Left kidney (tissue), 2 donors: ENCODE results near the gene AP1S1. TPM values are rescaled to one million over a fixed set of nuclear protein-coding genes. Genes with fewer than 3 reads are reported as not detected.
"Not testable (repeated sequence)": the region's sequence is repeated elsewhere in the genome, so short reads cannot be mapped to it uniquely, and the experiment has no call there.

Experiments used
- DNase-seq: peaks from one replicate; pipeline ENCODE4 v3.0.0-alpha.2; 2013
- polyA plus RNA-seq: library from polyadenylated mRNA; unstranded; fragments of 120-200 nt; gene quantifications from one replicate; pipeline ENCODE4 v1.2.1, GENCODE V29; 2013; ENCODE audit not compliant: insufficient read length

The AP1S1 gene
- polyA plus RNA-seq, 1 donor: 66.7 TPM

GRCh38 chr7:101200504-101200861 lies 46.2 kb downstream of the AP1S1 start:
- DNase-seq: no peak

- DNase-seq: no peak
These were observed 46.8 kb downstream of the AP1S1 start, which contains the start of gene MOGAT3 for GRCh38 chr7:101200862-101201599. MOGAT3 (minus strand) TSS chr7:101201036; CDS start chr7:101200854, 182 bp downstream.

- no peak for DNase-seq
These were observed 47.7 kb downstream of the AP1S1 start for GRCh38 chr7:101201695-101202602.

- DNase-seq: no peak
These were observed 48.3 kb downstream of the AP1S1 start for GRCh38 chr7:101202603-101202918.

- DNase-seq: not testable (repeated sequence)
These were observed 49.8 kb downstream of the AP1S1 start for GRCh38 chr7:101203740-101204738.

- no peak for DNase-seq
These were observed 51.8 kb downstream of the AP1S1 start for GRCh38 chr7:101205901-101206664.

GRCh38 chr7:101206665-101207042 lies 52.4 kb downstream of the AP1S1 start:
- DNase-seq: no peak

- DNase-seq: no peak
These were observed 53.2 kb downstream of the AP1S1 start for GRCh38 chr7:101207459-101207858.

- no peak for DNase-seq
These were observed 54.5 kb downstream of the AP1S1 start for GRCh38 chr7:101208794-101209193.

- DNase-seq: no peak
These were observed 55.9 kb downstream of the AP1S1 start for GRCh38 chr7:101210143-101210542.

Other genes with a start within 250 kb of the AP1S1 start
- 1.2 TPM for gene MUC3A, start 204.9 kb upstream of the AP1S1 start, polyA plus RNA-seq
- gene MUC12, start 184.9 kb upstream of the AP1S1 start, polyA plus RNA-seq: 0.02 TPM
- gene MUC17, start 134.4 kb upstream of the AP1S1 start, polyA plus RNA-seq: not detected
- 19.9 TPM for gene TRIM56, start 69.0 kb upstream of the AP1S1 start, polyA plus RNA-seq
- gene SERPINE1, start 27.4 kb upstream of the AP1S1 start, polyA plus RNA-seq: 1.1 TPM
- 0.20 TPM for gene VGF, start 11.1 kb downstream of the AP1S1 start, polyA plus RNA-seq
- not detected for gene NAT16, start 25.8 kb downstream of the AP1S1 start, polyA plus RNA-seq
- gene MOGAT3, start 46.6 kb downstream of the AP1S1 start, polyA plus RNA-seq: 0.90 TPM
- gene PLOD3, start 63.1 kb downstream of the AP1S1 start, polyA plus RNA-seq: 50.1 TPM
- gene ZNHIT1, start 63.7 kb downstream of the AP1S1 start, polyA plus RNA-seq: 55.8 TPM
- gene CLDN15, start 83.3 kb downstream of the AP1S1 start, polyA plus RNA-seq: 12.1 TPM
- 130 TPM for gene FIS1, start 90.6 kb downstream of the AP1S1 start, polyA plus RNA-seq
- gene IFT22, start 167.3 kb downstream of the AP1S1 start, polyA plus RNA-seq: 69.8 TPM
- 22.5 TPM for gene COL26A1, start 208.4 kb downstream of the AP1S1 start, polyA plus RNA-seq